ENCODE measurements around the gene DMD.

Gene DMD

GRCh38 chrX:31872007-31872406 lies 1339.3 kb downstream of the DMD start:
- H3K27ac ChIP-seq, result no peak overlapping the region
- no peak for TF ChIP-seq CTCF (conservative IDR thresholded peaks at IDR 0.05)

DNA sequence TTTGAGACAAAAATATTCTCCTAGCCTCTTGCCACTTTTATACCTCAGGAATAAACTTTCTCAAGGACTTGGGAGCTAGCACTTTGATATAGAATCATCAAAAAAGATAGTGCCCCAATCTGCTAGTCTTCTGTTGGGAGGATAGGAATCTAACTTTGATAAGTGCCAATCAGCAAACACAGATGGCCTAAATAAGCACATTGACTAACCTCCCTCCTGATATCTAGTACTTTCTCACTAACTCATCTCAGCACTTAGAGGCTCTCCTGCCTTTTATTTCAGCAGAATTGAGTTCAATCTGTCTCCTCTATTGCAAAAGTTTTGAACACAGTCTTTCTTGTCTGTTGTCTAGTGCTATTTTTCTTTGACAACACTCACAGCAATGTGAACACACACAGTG lies 1341.1 kb downstream of the DMD start:
- H3K27ac ChIP-seq, result no peak overlapping the region
- no peak for TF ChIP-seq CTCF (conservative IDR thresholded peaks at IDR 0.05)

DNA sequence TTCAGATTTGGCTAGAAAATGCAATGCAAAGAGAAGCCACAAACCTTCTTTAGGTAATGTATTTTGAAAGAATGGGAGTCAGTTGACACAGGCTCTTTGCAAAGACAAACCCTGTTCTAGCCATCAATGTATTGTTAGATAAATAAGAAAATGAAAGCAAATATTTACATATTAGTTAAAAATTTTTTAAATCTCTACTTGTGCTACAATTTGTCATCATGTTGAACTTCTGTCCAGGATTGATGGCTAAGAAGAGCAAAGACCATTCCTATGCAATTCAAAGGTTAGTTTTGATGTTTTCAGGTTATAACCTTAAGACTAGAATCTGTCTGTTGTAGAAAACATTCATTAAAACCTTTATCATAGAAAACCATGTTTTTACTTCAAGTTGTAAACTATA lies 1350.7 kb downstream of the DMD start:
- no peak overlapping the region for H3K27ac ChIP-seq
- no peak for TF ChIP-seq CTCF (conservative IDR thresholded peaks at IDR 0.05)

GRCh38 chrX:31858915-31859314 lies 1352.4 kb downstream of the DMD start:
- TF ChIP-seq CTCF (conservative IDR thresholded peaks at IDR 0.05), result no peak
- no peak overlapping the region for H3K27ac ChIP-seq

DNA sequence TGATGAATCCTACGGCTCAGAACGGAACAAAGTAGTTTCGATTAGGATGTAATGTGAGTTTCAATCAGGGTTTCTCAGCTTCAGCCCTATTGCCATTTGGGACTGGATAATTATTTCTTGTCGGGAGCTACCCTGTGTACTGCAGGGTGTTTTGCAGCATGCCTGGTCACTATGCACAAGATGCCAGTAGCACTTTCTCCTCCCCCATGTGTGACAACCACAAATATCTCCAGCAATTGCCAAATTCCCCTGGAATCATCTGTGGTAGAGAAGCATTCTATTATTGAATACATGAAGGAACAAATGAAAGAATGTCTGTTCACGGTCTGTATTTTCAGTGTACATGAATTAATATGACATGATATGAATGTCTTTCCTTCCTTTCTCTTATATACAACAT lies 1356.6 kb downstream of the DMD start:
- no peak for TF ChIP-seq CTCF (conservative IDR thresholded peaks at IDR 0.05)
- H3K27ac ChIP-seq, result no peak overlapping the region

GRCh38 chrX:31851761-31852160 lies 1359.6 kb downstream of the DMD start:
- no peak overlapping the region for H3K27ac ChIP-seq
- TF ChIP-seq CTCF (conservative IDR thresholded peaks at IDR 0.05), result no peak

GRCh38 chrX:31847773-31848172 lies 1363.6 kb downstream of the DMD start:
- no peak overlapping the region for H3K27ac ChIP-seq
- TF ChIP-seq CTCF (conservative IDR thresholded peaks at IDR 0.05), result no peak

DNA sequence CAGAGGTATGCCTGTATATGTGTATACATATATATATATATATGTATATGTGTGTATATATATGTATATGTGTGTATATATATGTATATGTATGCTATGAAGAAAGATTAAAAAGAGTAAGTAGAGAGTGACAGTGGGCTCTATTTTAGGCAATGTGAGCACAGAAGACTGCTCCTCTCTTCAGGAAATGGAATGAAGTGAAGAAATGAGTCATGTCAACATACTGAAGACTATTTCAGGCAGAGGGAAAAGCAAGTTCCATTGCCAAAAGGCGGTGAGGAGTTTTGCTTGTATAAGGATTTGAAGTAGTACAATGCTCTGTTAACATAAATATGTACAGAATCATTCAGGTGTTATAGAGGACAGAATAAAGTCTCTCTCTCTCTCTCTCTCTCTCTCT lies 1366.3 kb downstream of the DMD start:
- no peak overlapping the region for H3K27ac ChIP-seq
- TF ChIP-seq CTCF (conservative IDR thresholded peaks at IDR 0.05), result no peak

Measured in VCaP (cell line).